GM12873 (cell line): ENCODE measurements around the gene MCF2L.

ENCODE experiments used
- CTCF ChIP-seq: IDR thresholded peaks from 2 replicates; pipeline ENCODE4 v1.5.1; 2012; ENCODE audit warnings: low read depth, mild to moderate bottlenecking, moderate library complexity, low read length, control low read depth; ENCODE audit not compliant: insufficient read depth; ENCODE audit errors: missing control alignments

MCF2L gene

GRCh38 chr13:113116871-113117271, 147.9 kb downstream of the MCF2L start:
- no peak for TF ChIP-seq CTCF

- TF ChIP-seq CTCF = no peak
Observed at GRCh38 chr13:113117335-113117872, 148.4 kb downstream of the MCF2L start.

- no peak for TF ChIP-seq CTCF
Observed at GRCh38 chr13:113117911-113118260, 148.9 kb downstream of the MCF2L start.

GRCh38 chr13:113118261-113119021, 149.4 kb downstream of the MCF2L start:
- TF ChIP-seq CTCF = no peak

DNA sequence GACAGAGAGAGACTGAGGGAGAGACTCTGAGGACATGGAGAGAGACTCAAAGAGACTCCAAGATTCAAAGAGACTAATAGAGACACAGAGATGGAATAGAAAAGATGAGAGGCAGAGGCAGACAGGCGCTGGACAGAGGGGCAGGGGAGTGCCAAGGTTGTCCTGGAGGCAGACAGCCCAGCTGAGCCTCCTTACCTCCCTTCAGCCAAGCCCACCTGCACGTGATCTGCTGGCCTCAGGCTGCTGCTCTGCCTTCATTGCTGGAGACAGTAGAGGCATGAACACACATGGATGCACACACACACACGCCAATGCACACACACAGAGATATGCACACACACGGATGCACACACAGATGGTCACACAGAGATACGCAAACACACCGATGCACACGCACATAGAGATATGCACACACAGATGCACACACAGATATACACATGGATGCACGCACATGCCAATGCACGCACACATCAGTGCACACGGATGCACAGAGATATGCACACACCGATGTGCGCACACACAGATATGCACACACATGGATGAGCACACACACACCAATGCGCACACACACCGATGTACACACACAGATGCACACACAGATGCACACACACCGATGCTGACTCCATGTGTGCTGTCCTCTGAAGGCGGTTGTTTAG, 150.3 kb downstream of the MCF2L start:
- TF ChIP-seq CTCF = no peak

DNA sequence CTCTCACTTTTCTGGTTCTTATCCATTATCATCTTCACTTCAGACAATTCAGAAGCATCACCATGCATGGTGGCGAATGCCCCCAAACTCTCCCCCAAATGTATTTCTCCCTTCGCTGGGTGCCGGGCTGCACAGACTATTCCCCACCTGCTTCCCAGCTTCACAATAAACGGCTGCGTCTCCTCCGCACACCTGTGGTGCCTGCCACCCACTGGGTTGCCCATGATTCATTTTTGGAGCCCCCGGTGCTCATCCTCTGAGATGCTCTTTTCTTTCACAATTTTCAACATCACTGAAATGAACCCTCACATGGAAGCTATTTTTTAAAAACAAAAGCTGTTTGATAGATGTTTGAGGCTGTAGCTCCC, 150.8 kb downstream of the MCF2L start:
- no peak for TF ChIP-seq CTCF

GRCh38 chr13:113120300-113121182, 151.5 kb downstream of the MCF2L start:
- no peak for TF ChIP-seq CTCF
